Measurements from ENCODE around the gene CLCA1.

GRCh38 chr1:86522240-86522639 is 53.5 kb downstream of the CLCA1 start:
- TF ChIP-seq CTCF (IDR thresholded peaks at IDR 0.05) (no peak), POLR2A (IDR thresholded peaks at IDR 0.05) (no peak), EP300 (IDR thresholded peaks at IDR 0.05) (no peak)

Data from ovary (tissue), 3 donors.